ENCODE data around the gene SLC35F3.

DNA sequence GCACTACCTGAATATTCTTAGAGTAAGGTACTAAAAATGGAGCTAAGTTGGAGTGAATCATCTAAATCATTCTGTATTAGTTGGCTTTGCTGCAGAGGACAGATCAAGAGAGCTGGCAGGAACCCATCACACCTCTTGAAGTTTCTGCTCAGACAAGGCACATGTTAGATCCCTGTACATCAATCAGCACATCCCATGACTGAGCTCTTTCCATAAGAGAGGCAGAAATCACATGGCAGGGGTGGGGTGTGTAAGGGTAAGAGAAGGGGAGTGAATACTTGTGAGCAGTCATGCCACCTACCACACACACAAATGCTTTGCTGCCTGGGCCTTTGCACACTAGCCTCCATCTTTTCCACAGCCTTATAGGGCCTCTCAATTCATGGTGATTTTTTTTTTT, 214.4 kb downstream of the SLC35F3 start:
- TF ChIP-seq CTCF (IDR thresholded peaks at IDR 0.05) (no peak), POLR2A (IDR thresholded peaks at IDR 0.05) (no peak), POLR2AphosphoS5 (IDR thresholded peaks at IDR 0.05; ENCODE audit: insufficient read depth in 1 of 2, low read depth in 1 of 2) (no peak)
